ENCODE data around the gene NFX1.

Gene NFX1

DNA sequence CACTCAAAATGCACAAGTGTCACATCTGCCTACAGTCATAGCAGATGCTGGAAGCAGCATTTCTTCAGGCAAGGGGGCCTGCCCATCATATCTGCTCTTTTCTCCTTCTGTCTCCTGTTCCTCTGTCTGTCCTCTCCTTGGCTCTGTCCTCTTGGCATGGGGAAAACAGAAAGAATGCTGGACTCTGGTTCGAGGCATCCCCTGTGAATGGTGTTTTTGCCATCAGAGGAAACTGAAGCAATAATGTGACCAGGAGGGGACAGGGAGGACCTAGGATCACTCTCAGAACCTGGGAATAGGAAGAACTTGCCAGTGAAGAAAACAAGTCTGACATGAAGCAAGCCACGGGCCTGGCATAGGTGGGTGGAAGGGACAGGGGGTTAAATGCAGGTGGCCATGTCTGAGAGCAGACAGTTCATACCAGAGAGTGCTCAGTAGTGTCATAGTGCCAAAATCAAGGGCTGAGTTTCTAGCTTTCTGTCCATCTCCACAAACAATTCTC is 76.7 kb downstream of the NFX1 start:
- no peak for DNase-seq (ENCODE audit: low read depth, low spot score)
- H3K36me3 ChIP-seq (ENCODE audit: insufficient read depth, low read length): peaks cover 33% of the 10 kb centered on the region
- H3K9ac ChIP-seq (ENCODE audit: insufficient read length): no peak overlapping the region
- H3K9me3 ChIP-seq (ENCODE audit: low read depth, low read length): no peaks in the 10 kb centered on the region
- H3K27ac ChIP-seq: no peak overlapping the region
- H3K4me3 ChIP-seq: no peak overlapping the region
- TF ChIP-seq FOXP2 (optimal IDR thresholded peaks at IDR 0.05; ENCODE audit: control extremely low read depth, extremely low read length, insufficient read depth): no peak
- TF ChIP-seq POLR2AphosphoS5 (IDR thresholded peaks at IDR 0.05; ENCODE audit: borderline replicate concordance, low read depth, low read length): no peak
- no peak for TF ChIP-seq EZH2 (IDR thresholded peaks at IDR 0.05)

DNA sequence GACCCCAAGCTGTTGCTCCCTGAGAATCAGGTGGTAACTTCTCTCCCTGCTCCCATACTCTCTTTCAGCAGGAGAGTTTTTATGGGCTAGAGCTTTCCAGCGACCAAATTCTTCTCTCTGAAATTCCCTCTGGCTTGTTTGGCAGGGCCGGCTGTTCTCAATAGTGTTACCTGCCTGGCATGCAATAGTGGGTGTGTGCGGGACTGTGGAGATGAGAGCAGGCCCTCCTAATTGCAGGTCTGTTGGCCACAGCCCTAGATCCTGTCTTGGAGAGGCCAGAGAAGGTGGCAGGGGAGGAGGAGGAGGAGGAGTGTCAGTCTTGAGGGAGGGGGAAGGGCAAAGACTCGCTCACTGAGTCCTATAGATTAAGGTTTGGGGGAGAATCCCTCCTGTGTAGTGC is 82.6 kb downstream of the NFX1 start:
- TF ChIP-seq EZH2 (IDR thresholded peaks at IDR 0.05): no peak
- TF ChIP-seq POLR2AphosphoS5 (IDR thresholded peaks at IDR 0.05; ENCODE audit: borderline replicate concordance, low read depth, low read length): no peak
- no peak for TF ChIP-seq FOXP2 (optimal IDR thresholded peaks at IDR 0.05; ENCODE audit: control extremely low read depth, extremely low read length, insufficient read depth)
- Histone ChIP-seq H3K9ac (ENCODE audit: insufficient read length) (no peak overlapping the region), H3K4me3 (no peak overlapping the region), H3K36me3 (ENCODE audit: insufficient read depth, low read length) (peaks cover 14% of the 10 kb centered on the region; the same call in 1 of the 2 replicates), H3K27ac (no peak overlapping the region), H3K9me3 (ENCODE audit: low read depth, low read length) (no peaks in the 10 kb centered on the region)
- no peak for DNase-seq (ENCODE audit: low read depth, low spot score)

DNA sequence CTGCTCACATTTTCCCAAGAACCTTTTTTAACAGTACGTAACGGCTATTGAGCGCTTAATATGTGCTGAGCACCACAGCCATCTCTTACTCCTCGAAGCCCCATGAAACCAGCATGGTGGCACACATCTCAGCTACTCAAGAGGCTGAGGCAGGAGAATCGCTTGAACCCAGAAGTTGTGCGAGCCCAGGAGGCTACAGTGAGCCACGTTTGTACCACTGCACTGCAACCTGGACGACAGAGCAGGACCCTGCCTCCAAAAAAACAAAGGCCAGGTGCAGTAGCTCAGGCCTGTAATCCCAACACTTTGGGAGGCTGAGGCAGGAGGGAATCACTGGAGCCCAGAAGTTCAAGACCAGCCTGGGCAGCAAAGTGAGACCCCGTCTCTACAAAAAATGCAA is 83.9 kb downstream of the NFX1 start:
- no peaks in the 10 kb centered on the region for H3K9me3 ChIP-seq (ENCODE audit: low read depth, low read length)
- H3K4me3 ChIP-seq: no peak overlapping the region
- DNase-seq (ENCODE audit: low read depth, low spot score): no peak
- no peak overlapping the region for H3K27ac ChIP-seq
- TF ChIP-seq EZH2 (IDR thresholded peaks at IDR 0.05): no peak
- no peak for TF ChIP-seq POLR2AphosphoS5 (IDR thresholded peaks at IDR 0.05; ENCODE audit: borderline replicate concordance, low read depth, low read length)
- TF ChIP-seq FOXP2 (optimal IDR thresholded peaks at IDR 0.05; ENCODE audit: control extremely low read depth, extremely low read length, insufficient read depth): no peak
- H3K9ac ChIP-seq (ENCODE audit: insufficient read length): no peak overlapping the region
- peaks cover 14% of the 10 kb centered on the region; the same call in 1 of the 2 replicates for H3K36me3 ChIP-seq (ENCODE audit: insufficient read depth, low read length)

DNA sequence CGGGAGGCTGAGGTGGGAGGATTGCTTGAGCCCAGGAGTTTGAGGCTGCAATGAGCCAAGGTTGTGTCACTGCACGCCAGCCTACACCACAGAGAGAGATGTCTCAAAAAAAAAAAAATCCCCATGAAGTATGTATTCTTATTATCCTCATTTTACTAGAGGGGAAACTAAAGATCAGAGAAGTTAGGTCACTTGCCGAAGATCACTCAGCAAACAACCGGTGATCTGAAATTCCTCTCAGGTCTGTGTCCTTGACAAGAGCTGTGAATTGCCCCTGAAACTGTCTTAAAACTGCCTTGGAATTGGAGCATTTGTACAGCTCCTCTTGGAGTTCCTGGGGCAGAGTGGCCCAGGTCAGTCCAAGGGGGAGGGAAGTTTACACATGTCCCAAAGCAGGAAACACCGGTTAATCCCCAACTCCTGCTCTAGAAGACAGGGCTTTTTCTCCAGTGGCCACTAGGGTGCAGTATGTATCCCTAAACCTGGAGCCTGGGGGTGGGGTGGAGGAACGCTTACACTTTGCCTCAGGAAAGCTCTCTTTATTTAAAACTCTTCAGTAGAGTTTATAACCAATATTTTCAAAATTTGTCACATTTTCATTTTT is 84.4 kb downstream of the NFX1 start:
- H3K27ac ChIP-seq: 0 out of 2 replicates have a peak overlapping the region, but pooled peaks have one; percentile 21

DNA sequence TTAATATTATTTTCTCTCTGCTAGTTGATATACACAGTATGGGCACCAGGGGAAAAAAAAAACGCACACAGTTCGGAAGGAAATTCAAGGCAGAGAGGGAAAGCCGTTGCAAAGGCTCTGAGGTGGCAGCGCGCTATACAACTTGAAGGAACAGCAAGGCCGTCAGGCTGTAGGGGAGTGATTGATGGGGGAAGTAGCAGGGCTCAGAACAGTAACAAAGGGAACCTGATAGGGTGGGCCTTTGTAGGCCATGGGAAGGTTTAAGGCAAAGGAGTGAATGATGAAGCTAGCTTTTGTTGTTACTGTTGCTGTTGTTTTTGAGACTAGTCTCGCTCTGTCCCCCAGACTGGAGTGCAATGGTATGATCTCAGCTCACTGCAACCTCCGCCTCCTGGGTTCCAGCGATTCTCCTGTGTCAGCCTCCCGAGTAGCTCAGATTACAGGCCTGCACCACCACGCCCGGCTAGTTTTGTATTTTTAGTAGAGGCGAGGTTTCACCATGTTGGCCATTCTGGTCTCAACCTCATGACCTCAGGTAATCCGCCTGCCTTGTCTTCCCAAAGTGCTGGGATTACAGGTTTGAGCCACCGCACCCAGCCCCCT is 85.0 kb downstream of the NFX1 start:
- Histone ChIP-seq H3K9me3 (ENCODE audit: low read depth, low read length) (no peaks in the 10 kb centered on the region), H3K27ac (0 out of 2 replicates have a peak overlapping the region, but pooled peaks have one; percentile 21), H3K36me3 (ENCODE audit: insufficient read depth, low read length) (peaks cover 8% of the 10 kb centered on the region; the same call in 1 of the 2 replicates), H3K4me3 (no peak overlapping the region), H3K9ac (ENCODE audit: insufficient read length) (no peak overlapping the region)
- DNase-seq (ENCODE audit: low read depth, low spot score): no peak
- TF ChIP-seq POLR2AphosphoS5 (IDR thresholded peaks at IDR 0.05; ENCODE audit: borderline replicate concordance, low read depth, low read length): no peak
- TF ChIP-seq EZH2 (IDR thresholded peaks at IDR 0.05): no peak
- TF ChIP-seq FOXP2 (optimal IDR thresholded peaks at IDR 0.05; ENCODE audit: control extremely low read depth, extremely low read length, insufficient read depth): no peak

More for the DNA sequence above, 84.4 kb downstream of the NFX1 start:
- H3K4me3 ChIP-seq: no peak overlapping the region
- TF ChIP-seq FOXP2 (optimal IDR thresholded peaks at IDR 0.05; ENCODE audit: control extremely low read depth, extremely low read length, insufficient read depth): no peak
- TF ChIP-seq EZH2 (IDR thresholded peaks at IDR 0.05): no peak
- no peak for TF ChIP-seq POLR2AphosphoS5 (IDR thresholded peaks at IDR 0.05; ENCODE audit: borderline replicate concordance, low read depth, low read length)
- peak; percentile 30 for DNase-seq (ENCODE audit: low read depth, low spot score)
- peaks cover 13% of the 10 kb centered on the region; the same call in 1 of the 2 replicates for H3K36me3 ChIP-seq (ENCODE audit: insufficient read depth, low read length)
- no peaks in the 10 kb centered on the region for H3K9me3 ChIP-seq (ENCODE audit: low read depth, low read length)
- H3K9ac ChIP-seq (ENCODE audit: insufficient read length): no peak overlapping the region

DNA sequence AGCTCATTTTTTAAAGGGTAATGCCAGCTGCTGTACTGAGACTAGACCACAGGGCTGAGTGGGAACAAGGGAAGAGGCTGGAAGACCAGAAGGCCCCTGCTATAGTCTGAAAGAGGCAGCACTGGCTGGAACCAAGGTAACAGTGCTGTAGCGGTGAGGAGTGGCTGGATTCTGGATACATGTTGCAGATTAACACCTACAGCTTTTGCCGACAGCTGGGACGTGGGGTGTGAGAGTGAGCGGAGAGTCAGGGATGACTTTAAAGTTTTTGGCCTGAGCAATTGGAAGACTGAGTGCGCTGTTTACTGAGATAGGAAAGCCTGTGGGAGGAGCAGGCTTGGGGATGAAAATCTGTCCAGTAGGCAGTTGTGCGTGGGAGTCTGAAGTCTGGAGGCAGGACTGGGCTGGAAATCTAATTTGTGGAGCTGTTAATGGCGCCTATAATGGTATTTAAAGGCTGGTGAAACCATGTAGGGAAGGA is 85.6 kb downstream of the NFX1 start:
- Histone ChIP-seq H3K36me3 (ENCODE audit: insufficient read depth, low read length) (peaks cover 8% of the 10 kb centered on the region; the same call in 1 of the 2 replicates), H3K4me3 (no peak overlapping the region), H3K9me3 (ENCODE audit: low read depth, low read length) (no peaks in the 10 kb centered on the region), H3K27ac (no peak overlapping the region), H3K9ac (ENCODE audit: insufficient read length) (no peak overlapping the region)
- DNase-seq (ENCODE audit: low read depth, low spot score): no peak
- TF ChIP-seq EZH2 (IDR thresholded peaks at IDR 0.05) (no peak), POLR2AphosphoS5 (IDR thresholded peaks at IDR 0.05; ENCODE audit: borderline replicate concordance, low read depth, low read length) (no peak), FOXP2 (optimal IDR thresholded peaks at IDR 0.05; ENCODE audit: control extremely low read depth, extremely low read length, insufficient read depth) (no peak)

DNA sequence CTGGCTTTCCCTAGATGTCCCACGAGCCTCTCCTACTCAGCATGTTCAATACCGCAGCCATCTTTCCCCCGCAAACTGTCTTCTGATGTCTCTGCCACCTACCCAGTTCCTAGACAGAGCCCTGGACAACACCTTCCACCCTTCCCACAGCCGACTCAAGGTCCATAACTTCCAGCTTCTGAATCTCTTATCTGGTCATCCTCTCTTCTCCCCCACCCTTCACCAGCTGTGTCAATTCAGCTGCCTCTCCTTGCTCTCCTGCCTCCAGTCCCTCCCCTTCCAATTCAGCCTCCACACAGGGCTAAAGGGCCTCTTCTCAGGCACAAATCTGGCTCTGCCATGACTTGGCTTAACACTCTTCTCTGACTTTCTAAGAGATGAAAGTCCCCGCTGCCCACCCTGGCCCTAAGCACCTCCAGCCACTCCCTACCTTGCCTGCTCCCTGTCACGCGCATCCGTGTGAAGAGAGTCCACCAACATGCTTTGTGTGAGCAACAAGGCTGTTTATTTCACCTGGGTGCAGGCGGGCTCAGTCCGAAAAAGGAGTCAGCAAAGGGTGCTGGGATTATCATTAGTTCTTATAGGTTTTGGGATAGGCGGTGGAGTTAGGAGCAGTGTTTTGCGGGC is 86.9 kb downstream of the NFX1 start:
- no peak for TF ChIP-seq POLR2AphosphoS5 (IDR thresholded peaks at IDR 0.05; ENCODE audit: borderline replicate concordance, low read depth, low read length)
- no peak for TF ChIP-seq FOXP2 (optimal IDR thresholded peaks at IDR 0.05; ENCODE audit: control extremely low read depth, extremely low read length, insufficient read depth)
- TF ChIP-seq EZH2 (IDR thresholded peaks at IDR 0.05): no peak
- Histone ChIP-seq H3K27ac (no peak overlapping the region), H3K9me3 (ENCODE audit: low read depth, low read length) (no peaks in the 10 kb centered on the region), H3K9ac (ENCODE audit: insufficient read length) (no peak overlapping the region), H3K4me3 (no peak overlapping the region), H3K36me3 (ENCODE audit: insufficient read depth, low read length) (no peaks in the 10 kb centered on the region)
- DNase-seq (ENCODE audit: low read depth, low spot score): no peak

DNA sequence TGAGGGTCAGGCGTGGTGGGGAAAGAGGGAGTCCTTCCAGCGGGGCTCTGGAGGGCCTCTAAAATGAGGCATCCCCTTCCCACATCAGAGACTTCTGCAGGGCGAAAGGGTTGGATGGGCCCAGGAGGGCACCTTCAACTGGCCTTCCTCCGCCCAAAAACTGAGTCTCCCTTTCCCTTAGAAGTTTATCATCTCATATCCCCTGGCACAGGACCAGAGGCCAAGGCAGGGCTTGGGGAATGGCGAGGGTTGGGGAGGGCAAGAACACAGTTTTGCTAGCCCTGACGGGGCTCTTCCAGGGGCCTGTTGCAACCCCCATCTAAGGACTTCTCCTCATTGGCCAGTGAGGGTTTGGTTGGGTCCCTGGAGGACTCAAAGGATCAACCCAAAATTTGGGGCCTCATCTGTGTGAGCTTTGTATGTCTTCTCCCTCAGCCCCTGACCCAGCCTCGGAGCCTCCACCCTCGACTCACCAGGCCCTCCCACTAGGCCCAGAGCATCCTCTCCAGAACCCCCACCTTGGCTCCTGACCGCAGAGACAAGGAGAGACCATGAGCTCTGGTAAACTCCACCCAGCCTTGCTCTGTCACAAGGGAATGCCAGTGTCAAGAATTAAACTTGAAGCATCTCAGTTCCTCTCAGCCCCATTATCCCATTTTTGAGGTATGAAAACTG is 87.9 kb downstream of the NFX1 start:
- Histone ChIP-seq H3K36me3 (ENCODE audit: insufficient read depth, low read length) (no peaks in the 10 kb centered on the region), H3K9ac (ENCODE audit: insufficient read length) (no peak overlapping the region), H3K4me3 (no peak overlapping the region), H3K9me3 (ENCODE audit: low read depth, low read length) (no peaks in the 10 kb centered on the region), H3K27ac (no peak overlapping the region)
- TF ChIP-seq FOXP2 (optimal IDR thresholded peaks at IDR 0.05; ENCODE audit: control extremely low read depth, extremely low read length, insufficient read depth) (no peak), POLR2AphosphoS5 (IDR thresholded peaks at IDR 0.05; ENCODE audit: borderline replicate concordance, low read depth, low read length) (no peak), EZH2 (IDR thresholded peaks at IDR 0.05) (no peak)
- DNase-seq (ENCODE audit: low read depth, low spot score): no peak
